Lung (tissue), 12 donors: ENCODE results near the gene ZBTB7A. TPM values are rescaled to one million over a fixed set of nuclear protein-coding genes. Genes with fewer than 3 reads are reported as not detected.

Experiments used
- ATAC-seq: fragments of 200-7000 bp; cut with Tn5 transposase; one replicate; pipeline ENCODE4 v1.9.1; 2020; ENCODE audit warnings: moderate number of reproducible peaks; ENCODE audit not compliant: insufficient read depth, low FRiP score
- DNase-seq, 3 donors: peaks; one replicate each; pipeline ENCODE4 v3.0.0-alpha.2; 2013 to 2017
- H3K27ac ChIP-seq, 2 donors: one replicate each; pipeline ENCODE4 v1.5.1; 2013; ENCODE audit warnings: mild to moderate bottlenecking in 2 of 2, moderate library complexity in 2 of 2, control low read depth in 1 of 2, inconsistent platforms in 1 of 2, low read depth in 1 of 2, low read length in 1 of 2
- H3K27me3 ChIP-seq, 3 donors: one replicate each; pipeline ENCODE4 v1.5.1; 2013; ENCODE audit warnings: low read length in 2 of 3; ENCODE audit not compliant: control insufficient read depth in 3 of 3, insufficient read depth in 3 of 3
- H3K36me3 ChIP-seq, 4 donors: one replicate each; pipeline ENCODE4 v1.5.1; 2013; ENCODE audit warnings: low read length in 4 of 4, mild to moderate bottlenecking in 1 of 4, moderate library complexity in 1 of 4; ENCODE audit not compliant: control insufficient read depth in 4 of 4, insufficient read depth in 4 of 4
- H3K4me1 ChIP-seq, 5 donors: one replicate each; pipeline ENCODE4 v1.5.1; 2013; ENCODE audit warnings: low read length in 5 of 5, mild to moderate bottlenecking in 2 of 5, moderate library complexity in 1 of 5; ENCODE audit not compliant: control insufficient read depth in 5 of 5, insufficient read depth in 5 of 5
- H3K4me3 ChIP-seq: one replicate; pipeline ENCODE4 v1.5.1; 2013; ENCODE audit warnings: mild to moderate bottlenecking, control low read depth, moderate library complexity
- H3K9ac ChIP-seq, 2 donors: one replicate each; pipeline ENCODE4 v1.5.1; 2013; ENCODE audit warnings: low read length in 2 of 2, control low read depth in 1 of 2; ENCODE audit not compliant: insufficient read depth in 1 of 2
- H3K9me3 ChIP-seq, 4 donors: one replicate each; pipeline ENCODE4 v1.5.1; 2013; ENCODE audit warnings: low read length in 3 of 4, mild to moderate bottlenecking in 1 of 4, moderate library complexity in 1 of 4; ENCODE audit not compliant: control insufficient read depth in 4 of 4, insufficient read depth in 3 of 4
- CTCF ChIP-seq: IDR thresholded peaks from 2 replicates; pipeline ENCODE4 v1.5.1; 2012; ENCODE audit warnings: mild to moderate bottlenecking; ENCODE audit errors: control extremely low read depth, extremely low read depth
- WGBS, 2 donors: extraction: QIAGEN DNeasy Blood & Tissue Kit; methylation state at CpG; one replicate each; pipeline ENCODE4 v1.1.7; 2013; 5-methylcytosine and 5-hydroxymethylcytosine counted together
- polyA plus RNA-seq, 2 donors: library from polyadenylated mRNA; stranded (reverse); fragments of 200-250 nt; gene quantifications; one replicate each; pipeline ENCODE4 v1.2.1, GENCODE V29; 2013
- total RNA-seq, 2 donors: library from RNA; depleted of rRNA in 1 of 2; stranded (reverse); fragments of >200 nt in 1 of 2; gene quantifications; one replicate each; pipeline ENCODE4 v1.2.1, GENCODE V29; 2014 to 2021
- donor health status: control.
- donor health status: control.
- donor health status: Bipolar disorder and iron deficiency.
- donor health status: healthy.
- donor health status: DM: yes; HTN: yes; CAD: no.

ZBTB7A gene
- total and polyA plus RNA-seq, 4 donors: 13.4 to 68.0 (median 19.5) TPM

- Histone ChIP-seq H3K9me3 (no peaks in the 10 kb centered on the region), H3K27ac (peak overlapping the region; percentile 61 to 88), H3K27me3 (no peaks in the 10 kb centered on the region), H3K9ac (peak overlapping the region; percentile 28), H3K4me1 (peaks cover 0 to 7% (median 0%) of the 10 kb centered on the region in 5 donors), H3K4me3 (peak overlapping the region; percentile 41), H3K36me3 (no peaks in the 10 kb centered on the region)
- ATAC-seq (peak; percentile 62), DNase-seq (peak; percentile 70 to 84 (median 73))
- TF ChIP-seq CTCF: no peak
- 9 to 10% methylated on average over 31 to 32 of the region's 33 CpGs for WGBS, 2 donors
These were observed 11.3 kb upstream of the ZBTB7A start for GRCh38 chr19:4077800-4078684.

- no peak for TF ChIP-seq CTCF
- ATAC-seq (no peak), DNase-seq (no peak)
- Histone ChIP-seq H3K27me3 (no peaks in the 10 kb centered on the region), H3K27ac (peak overlapping the region in 1 of 2 donors; percentile 88), H3K9ac (no peak overlapping the region), H3K4me3 (no peak overlapping the region), H3K36me3 (no peaks in the 10 kb centered on the region), H3K4me1 (peaks cover 0 to 5% (median 0%) of the 10 kb centered on the region in 5 donors), H3K9me3 (no peaks in the 10 kb centered on the region)
- WGBS, 2 donors: 68 to 69% methylated on average over 3 of the region's 3 CpGs
These were observed 10.3 kb upstream of the ZBTB7A start for GRCh38 chr19:4077007-4077374.

GRCh38 chr19:4075373-4075772 lies 8.7 kb upstream of the ZBTB7A start:
- no peak for TF ChIP-seq CTCF
- H3K27ac ChIP-seq: peak overlapping the region in 1 of 2 donors; percentile 3
- H3K4me1 ChIP-seq: peaks cover 0 to 4% (median 0%) of the 10 kb centered on the region in 5 donors
- H3K9me3 ChIP-seq: no peaks in the 10 kb centered on the region
- H3K27me3 ChIP-seq: no peaks in the 10 kb centered on the region
- 35 to 51% methylated on average over 9 of the region's 9 CpGs for WGBS, 2 donors
- ATAC-seq (peak; percentile 49), DNase-seq (no peak)
- no peak overlapping the region for H3K4me3 ChIP-seq
- no peak overlapping the region for H3K9ac ChIP-seq
- no peaks in the 10 kb centered on the region for H3K36me3 ChIP-seq
